Gastrocnemius medialis (tissue), 4 donors: ENCODE measurements around the gene ORAI1.

Experiments
- POLR2A ChIP-seq, 2 donors: fragments of 450-650 bp; IDR thresholded peaks; one replicate each; pipeline ENCODE4 v1.6.1; 2017; ENCODE audit warnings: antibody characterized with exemption in 2 of 2, mild to moderate bottlenecking in 2 of 2, moderate library complexity in 2 of 2
- TF ChIP-seq, protein P1 (sequence below), 5 experiments: fragments of 450-650 bp in 3 of 5; fragments of 200-600 bp in 2 of 5; sonication (generic) in 2 of 5; IDR thresholded peaks in 4 of 5; conservative IDR thresholded peaks in 1 of 5; 1 replicate in 4 of 5; 2 replicates in 1 of 5; pipeline ENCODE4 v1.5.1; 2016 to 2019; ENCODE audit warnings: antibody characterized with exemption in 5 of 5, mild to moderate bottlenecking in 3 of 5, moderate library complexity in 3 of 5

DNA sequence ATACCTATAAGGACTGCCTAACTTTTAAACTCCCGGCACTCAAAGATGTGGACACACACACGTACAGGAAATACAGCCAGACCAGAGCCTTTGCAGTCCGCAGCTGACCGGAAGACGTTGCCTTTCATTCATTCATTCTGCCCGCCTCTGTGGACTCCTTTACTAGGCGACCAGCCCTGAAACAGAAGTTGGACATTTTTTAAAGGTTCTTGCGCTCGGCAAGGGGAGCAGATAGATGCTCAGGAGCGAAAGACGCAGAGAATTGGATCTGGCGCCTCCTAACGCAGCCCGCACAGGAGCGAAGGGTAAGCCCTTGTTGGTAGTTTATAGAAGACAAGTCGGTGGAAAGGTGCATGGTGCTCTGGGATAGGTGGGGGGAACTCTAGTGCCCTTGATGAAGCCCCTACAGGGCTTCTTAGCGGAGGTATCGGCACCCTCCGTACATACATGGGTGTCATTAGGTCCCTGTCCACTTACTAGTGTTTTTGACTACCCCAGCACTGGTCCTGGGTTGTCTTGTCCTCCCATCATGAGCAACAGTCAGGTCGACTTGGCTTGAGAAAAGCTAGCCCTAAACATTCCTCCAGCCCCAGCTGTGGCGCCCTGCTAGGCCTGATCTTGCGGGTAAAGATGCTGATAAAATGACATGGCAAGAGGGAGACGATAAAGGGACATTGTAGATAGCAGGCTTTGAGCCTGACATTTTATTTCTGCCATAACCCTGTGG lies 45.2 kb upstream of the ORAI1 start, which contains the start of gene KDM2B:
- TF ChIP-seq, protein P1, sequence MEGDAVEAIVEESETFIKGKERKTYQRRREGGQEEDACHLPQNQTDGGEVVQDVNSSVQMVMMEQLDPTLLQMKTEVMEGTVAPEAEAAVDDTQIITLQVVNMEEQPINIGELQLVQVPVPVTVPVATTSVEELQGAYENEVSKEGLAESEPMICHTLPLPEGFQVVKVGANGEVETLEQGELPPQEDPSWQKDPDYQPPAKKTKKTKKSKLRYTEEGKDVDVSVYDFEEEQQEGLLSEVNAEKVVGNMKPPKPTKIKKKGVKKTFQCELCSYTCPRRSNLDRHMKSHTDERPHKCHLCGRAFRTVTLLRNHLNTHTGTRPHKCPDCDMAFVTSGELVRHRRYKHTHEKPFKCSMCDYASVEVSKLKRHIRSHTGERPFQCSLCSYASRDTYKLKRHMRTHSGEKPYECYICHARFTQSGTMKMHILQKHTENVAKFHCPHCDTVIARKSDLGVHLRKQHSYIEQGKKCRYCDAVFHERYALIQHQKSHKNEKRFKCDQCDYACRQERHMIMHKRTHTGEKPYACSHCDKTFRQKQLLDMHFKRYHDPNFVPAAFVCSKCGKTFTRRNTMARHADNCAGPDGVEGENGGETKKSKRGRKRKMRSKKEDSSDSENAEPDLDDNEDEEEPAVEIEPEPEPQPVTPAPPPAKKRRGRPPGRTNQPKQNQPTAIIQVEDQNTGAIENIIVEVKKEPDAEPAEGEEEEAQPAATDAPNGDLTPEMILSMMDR (IDR thresholded peaks at IDR 0.05 in 4 of 5, conservative IDR thresholded peaks at IDR 0.05 in 1 of 5), result no peak
- TF ChIP-seq POLR2A (IDR thresholded peaks at IDR 0.05), result no peak
